Pulmonary artery endothelial cell (primary cell): ENCODE data around the gene SLC26A6. TPM values are rescaled to one million over a fixed set of nuclear protein-coding genes. Genes with fewer than 3 reads are reported as not detected.

Source experiments
- DNase-seq: peaks from one replicate; pipeline ENCODE4 v3.0.0-alpha.2; 2011; ENCODE audit warnings: low read depth, low spot score
- total RNA-seq: library from RNA; depleted of rRNA; stranded (reverse); fragments of >200 nt; gene quantifications from 2 replicates; pipeline ENCODE4 v1.2.3, GENCODE V29; 2014

The SLC26A6 gene
- total RNA-seq, 1 donor from 2014 or later = 10.6 TPM

- no peak for DNase-seq
Measured at GRCh38 chr3:48633256-48633655, 2.0 kb downstream of the SLC26A6 start.

- no peak for DNase-seq
Measured at GRCh38 chr3:48631516-48632448, 3.5 kb downstream of the SLC26A6 start.

GRCh38 chr3:48630833-48631232, 4.4 kb downstream of the SLC26A6 start:
- DNase-seq = no peak

GRCh38 chr3:48630407-48630806, 4.9 kb downstream of the SLC26A6 start:
- DNase-seq = no peak

GRCh38 chr3:48629894-48630293, 5.4 kb downstream of the SLC26A6 start:
- no peak for DNase-seq

GRCh38 chr3:48628277-48629017, 6.8 kb downstream of the SLC26A6 start:
- no peak for DNase-seq

GRCh38 chr3:48625600-48625999, 9.7 kb downstream of the SLC26A6 start:
- DNase-seq = no peak

GRCh38 chr3:48624767-48625166, 10.5 kb downstream of the SLC26A6 start:
- no peak for DNase-seq

GRCh38 chr3:48623851-48624547, 11.3 kb downstream of the SLC26A6 start:
- no peak for DNase-seq

- DNase-seq = no peak
Measured at GRCh38 chr3:48621461-48621869, 13.8 kb downstream of the SLC26A6 start, which contains the start of gene TMEM89. Gene TMEM89 (minus strand): TSS chr3:48621769. CDS start chr3:48621756, 13 bp downstream.

- DNase-seq = no peak
Measured at GRCh38 chr3:48619541-48620524, 15.4 kb downstream of the SLC26A6 start.

GRCh38 chr3:48617559-48617958, 17.7 kb downstream of the SLC26A6 start:
- no peak for DNase-seq

GRCh38 chr3:48614044-48614443, 21.2 kb downstream of the SLC26A6 start:
- DNase-seq = no peak

GRCh38 chr3:48612309-48612708, 23.0 kb downstream of the SLC26A6 start:
- no peak for DNase-seq

GRCh38 chr3:48609088-48610005, 25.9 kb downstream of the SLC26A6 start, which contains the start of gene UQCRC1:
Gene UQCRC1 (minus strand): TSS chr3:48609646. CDS start chr3:48609620, 26 bp downstream.
- peak; percentile 69 for DNase-seq

- DNase-seq = no peak
Measured at GRCh38 chr3:48607519-48607918, 27.7 kb downstream of the SLC26A6 start.

GRCh38 chr3:48601622-48601994, 33.7 kb downstream of the SLC26A6 start:
- no peak for DNase-seq

- DNase-seq = no peak
Measured at GRCh38 chr3:48600711-48601621, 34.3 kb downstream of the SLC26A6 start.
